SHP77 treated with DMSO at 0.1 percent for 48 hours (cell line): ENCODE results near the gene ARL15.
"Not testable (repeated sequence)": the region's sequence is repeated elsewhere in the genome, so short reads cannot be mapped to it uniquely, and the experiment has no call there.

Source experiments
- DNase-seq: peaks from one replicate; lab custom pipeline; 2025; lab: John Stamatoyannopoulos, UW

The ARL15 gene

DNA sequence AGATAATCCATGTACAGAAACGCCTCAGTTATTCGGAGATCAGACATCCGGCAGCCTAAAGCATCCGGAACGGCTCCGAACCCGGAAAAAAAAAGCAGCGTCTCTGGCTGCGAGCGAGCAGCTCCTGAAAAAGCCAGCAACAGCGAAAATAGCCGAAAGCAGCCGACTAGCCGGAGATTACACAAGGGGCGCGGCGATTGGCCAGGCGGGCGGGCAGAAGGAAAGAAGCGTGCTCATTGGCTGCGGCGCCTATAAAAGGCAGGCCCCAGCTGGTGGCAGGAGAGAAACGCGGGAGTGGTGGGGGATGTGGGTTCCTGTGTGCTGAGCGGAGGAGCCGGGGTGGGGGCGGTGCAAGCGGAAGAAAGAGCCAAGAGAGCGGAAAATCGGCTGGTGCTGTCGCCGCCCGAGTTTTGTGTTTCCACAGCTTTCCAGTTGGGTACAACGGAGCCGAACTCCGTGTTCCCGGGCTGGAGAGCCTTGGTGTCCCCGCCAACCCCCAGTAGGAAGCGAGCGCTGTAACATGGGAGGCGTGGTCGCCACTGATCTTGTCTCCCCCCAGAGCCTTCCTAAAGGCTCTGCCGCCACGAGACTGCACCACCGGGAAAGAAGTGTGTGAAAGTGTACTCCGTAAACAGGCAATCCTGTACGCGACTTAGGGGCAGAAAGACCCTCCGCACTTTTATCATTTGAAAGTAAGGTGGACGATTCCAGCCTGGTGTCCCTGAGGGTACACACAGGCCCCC, at the start of gene ARL15:
Gene ARL15 (minus strand): TSS at position 141 of the 743 bp plus-strand sequence.
- DNase-seq = peak; percentile 93

DNA sequence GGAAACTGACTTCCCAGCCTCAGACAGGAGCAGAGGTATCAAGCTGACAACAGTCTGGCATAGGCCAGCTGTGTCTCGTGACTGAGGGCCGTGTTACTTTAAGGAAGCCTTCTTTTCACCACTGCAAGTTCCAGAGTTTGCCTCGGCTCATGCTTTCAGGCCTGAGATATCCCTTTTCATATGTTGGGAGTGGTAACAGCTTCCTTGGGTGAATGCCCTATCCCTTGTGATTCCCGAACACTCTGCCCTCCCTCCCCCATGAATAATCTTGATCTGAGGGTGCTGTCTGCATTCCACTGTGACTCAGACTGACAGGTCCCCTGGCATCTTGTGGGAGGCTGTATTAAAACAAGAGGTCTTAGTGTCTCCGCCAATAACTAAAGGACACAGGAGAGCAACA, 49.7 kb upstream of the ARL15 start:
- no peak for DNase-seq

DNA sequence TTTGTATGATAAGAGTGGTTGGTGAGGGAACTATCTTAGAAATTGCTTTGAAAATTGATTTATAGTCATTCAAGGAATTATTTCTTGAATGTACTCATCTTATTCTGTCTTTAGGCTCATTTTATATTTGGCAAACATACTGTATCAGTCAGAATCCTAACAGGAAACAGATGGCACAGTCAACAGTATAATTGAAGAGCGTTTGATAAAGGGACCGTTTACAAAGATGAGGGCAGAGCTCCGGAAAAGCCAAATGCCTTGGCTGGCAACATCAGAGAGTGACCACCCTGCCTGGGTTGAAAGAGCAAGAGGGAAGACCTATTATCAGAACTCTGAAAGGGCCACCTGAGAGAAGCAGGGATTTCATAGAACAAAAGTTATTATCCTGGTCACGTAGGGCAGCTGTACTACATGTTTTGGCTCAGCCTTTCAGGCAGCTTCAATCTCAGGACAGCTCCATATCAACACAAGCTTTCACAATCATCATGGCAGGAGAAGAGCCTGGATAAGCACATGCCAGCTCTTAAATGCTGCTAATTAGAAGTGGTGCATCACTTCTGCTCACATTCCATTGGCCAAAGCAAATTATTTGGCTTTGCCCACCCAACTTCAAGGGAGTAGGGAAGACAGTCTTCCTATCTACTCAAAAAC, 47.2 kb upstream of the ARL15 start:
- no peak for DNase-seq

DNA sequence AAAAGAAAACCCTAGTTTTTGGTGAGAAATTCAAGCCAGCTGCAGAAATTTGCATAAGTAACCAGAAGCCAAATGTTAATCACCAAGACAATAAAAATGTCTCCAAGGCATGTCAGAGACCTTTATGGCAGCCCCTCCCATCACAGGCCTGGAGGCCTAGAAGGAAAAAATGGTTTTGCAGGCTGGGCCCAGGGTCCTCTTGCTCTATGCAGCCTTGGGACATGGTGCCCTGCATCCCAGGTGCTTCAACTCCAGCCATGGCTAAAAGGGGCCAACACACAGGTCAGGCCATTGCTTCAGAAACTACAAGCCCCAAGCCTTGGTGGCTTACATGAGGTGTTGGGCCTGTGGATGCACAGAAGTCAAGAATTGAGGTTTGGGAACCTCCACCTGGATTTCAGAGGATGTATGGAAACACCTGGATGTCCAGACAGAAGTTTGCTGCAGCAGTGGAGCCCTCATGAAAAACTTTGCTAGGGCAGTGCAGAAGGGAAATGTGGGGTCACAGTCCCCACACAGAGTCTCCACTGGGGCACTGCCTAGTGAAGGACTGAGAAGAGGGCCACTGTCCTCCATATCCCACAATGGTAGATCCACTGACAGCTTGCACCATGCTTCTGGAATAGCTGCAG, 43.7 kb upstream of the ARL15 start:
- not testable (repeated sequence) for DNase-seq

DNA sequence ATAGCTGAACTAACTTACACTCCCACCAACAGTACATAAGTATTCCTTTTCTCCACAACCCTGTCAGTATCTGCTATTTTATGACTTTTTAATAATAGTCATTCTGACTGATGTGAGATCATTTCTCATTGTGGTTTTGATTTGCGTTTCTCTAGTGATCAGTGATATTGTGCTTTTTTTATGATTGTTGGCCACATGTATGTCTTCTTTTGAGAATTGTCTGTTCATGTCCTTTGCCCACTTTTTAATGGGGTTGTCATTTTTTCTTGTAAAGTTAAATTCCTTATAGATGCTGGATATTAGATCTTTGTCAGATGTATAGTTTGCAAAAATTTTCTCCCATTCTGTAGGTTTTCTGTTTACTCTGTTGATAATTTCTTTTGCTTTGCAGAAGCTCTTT, 42.2 kb upstream of the ARL15 start:
- not testable (repeated sequence) for DNase-seq

DNA sequence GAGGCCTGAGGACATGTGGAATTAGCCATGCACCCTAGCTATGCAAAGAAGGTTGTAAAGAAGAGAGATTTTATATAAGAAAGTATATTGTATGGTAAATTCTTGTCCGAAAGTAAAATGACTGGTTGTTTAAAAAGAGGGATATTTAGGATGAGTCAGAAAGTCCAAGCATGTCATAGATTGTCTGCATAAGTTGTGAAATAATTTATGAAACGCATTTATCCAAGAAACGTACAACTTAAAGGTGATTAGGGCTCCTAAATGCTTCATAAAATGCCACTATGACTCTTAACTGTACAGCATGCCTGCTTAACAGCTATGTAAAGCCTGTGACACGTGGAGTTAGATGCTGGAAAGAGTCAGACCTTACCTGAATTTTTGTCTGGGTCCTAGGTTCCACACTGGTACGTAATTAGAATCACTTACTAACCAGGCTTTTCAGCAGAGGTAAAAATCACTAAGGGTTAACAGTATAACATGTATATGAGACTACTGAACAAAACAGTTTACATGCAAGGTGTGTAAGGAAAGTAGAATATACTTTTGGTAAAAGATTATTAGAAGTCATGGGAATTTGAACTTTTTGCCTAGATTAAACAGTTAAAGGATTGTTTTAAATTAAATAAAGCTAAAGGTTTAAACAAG, 37.0 kb upstream of the ARL15 start:
- no peak for DNase-seq

DNA sequence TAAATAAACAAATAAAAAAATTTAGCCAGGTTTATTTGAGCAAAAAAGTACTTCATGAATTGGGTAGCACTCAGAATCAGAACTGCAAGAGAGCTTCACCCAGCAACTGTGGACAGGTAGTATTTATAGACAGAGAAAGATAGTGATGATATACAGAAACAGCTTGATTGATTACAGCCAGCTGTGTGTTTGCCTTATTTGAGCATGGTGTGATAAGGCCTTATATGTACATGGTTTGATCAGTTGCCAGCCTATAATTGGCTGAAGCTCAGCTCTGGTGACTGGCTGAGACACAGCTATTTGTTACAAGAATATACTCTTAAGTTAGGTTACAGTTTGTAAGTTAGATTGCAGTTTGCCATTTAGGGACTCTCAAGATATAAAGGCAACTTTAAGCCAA, 34.3 kb upstream of the ARL15 start:
- DNase-seq = no peak

DNA sequence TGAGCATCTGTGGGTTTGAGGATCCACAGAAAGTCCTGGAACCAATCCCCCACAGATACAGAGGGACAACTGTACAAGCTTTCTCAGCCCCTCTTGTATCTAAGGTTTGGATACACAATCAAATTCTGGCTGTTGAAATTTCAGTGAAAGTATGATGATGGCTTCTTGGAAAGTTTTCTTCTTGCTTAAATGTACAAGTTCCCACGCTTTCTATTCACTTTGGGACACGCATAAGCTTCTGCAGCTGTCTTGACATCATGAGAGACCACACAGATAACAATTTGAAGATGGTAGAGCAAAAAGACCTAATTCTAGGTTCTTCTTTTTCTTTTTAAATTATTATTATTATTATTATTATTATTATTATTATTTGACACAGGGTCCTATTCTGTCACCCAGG, 31.6 kb upstream of the ARL15 start:
- no peak for DNase-seq

DNA sequence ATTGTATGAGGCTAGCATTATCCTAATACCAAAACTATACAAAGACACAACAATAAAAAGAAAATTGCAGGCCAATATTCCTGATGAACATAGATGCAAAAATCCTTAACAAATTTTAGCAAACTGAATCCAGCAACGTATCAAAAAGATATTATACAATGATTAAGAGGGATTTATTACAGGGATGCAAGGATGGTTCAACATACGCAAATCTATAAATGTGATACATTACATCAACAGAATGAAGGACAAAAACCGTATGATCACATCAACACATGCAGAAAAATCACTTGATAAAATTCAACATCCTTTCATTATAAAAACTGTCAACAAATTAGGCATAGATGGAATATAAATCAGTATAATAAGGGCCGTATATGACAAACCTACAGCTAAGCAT, 27.1 kb upstream of the ARL15 start:
- no peak for DNase-seq

DNA sequence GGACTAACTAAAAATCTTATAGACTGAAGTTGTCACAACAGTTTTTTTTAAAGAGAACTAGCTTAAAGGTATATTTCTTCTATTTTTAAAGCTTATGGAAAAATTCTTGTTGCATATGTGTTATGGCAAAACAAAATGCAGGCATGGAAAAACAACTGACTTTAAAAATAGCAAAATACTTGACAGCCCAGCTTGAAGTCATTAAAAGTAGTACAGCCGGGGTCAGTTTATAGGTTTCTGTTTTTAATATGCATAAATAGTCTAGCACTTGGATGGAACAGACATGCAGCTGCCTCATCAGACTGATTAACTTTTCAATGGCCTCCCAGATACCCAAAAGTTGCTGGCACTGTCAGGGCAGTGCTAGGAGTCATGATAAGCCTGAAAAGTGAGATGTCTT, 22.3 kb upstream of the ARL15 start:
- DNase-seq = no peak

DNA sequence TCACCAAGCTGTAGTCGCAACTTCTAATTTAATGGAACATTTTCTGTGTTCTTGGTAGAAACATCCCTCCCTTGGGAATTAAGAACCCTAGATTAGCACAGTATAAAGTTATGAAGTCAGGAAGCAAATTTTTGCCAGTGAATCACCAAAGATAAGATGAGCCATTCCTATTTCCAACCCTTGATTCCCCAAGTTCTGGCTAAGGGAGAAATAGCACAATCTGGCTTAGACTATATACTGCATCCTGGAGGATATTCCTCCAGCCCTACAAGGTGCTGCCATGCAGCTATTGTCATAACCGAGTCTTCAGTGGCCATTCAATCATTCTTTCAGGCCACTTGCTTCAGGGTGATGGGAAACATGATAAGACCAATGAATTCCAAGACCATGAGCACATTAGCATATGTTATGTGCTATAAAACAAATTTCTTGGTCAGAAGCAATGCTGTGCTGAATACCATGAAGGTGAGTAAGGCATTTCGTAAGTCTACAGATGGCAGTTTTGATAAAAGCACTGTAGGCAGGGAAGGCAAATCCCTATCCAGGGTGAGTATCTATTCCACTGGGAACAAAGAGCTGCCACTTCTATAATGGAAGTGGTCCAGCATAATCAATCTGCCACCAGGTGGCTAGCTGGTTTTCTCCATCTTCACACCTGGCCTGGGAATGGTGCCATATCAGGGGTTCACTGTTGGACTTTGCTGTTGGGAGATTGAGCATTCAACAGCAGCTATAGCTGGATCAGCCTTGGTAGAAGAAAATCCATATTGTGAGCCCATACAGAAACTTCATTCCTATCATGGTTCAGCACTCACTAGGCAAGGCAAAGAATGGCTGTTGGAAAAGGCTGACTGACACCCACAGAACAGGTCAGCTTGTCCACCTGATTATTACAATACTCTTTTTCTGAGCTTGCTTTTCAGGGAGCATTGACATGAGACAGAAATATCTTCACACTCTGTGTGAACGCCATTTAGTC, 19.6 kb upstream of the ARL15 start:
- DNase-seq = no peak

DNA sequence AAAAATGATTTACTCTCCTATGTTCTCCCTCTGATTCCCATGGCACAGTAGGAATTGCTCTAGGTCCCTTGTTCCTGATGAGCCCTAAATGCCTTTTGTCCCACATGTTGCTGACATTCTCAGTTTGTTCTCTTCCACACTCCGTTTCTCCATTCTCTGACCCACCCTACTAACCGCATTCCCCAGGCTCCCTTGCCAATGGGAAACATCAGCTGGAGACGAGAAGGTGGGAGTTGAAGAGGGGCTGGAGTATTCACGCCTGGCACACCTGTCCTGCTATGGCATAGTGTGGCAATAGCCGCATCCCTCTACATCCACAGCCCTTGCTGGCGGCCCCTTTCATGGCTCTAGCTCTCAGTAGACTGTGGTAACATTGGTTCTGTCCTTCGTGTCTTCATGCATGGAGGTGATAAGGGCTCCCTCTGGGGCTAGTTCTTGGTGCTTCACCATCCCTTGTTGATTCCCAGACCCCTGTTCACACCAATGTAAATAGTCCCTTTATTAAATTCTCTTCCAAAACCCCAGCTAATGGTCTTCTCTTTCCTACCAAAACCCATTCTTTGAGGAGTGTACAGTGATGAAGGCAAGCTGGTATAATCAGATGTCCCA, 16.4 kb upstream of the ARL15 start:
- DNase-seq = no peak

DNA sequence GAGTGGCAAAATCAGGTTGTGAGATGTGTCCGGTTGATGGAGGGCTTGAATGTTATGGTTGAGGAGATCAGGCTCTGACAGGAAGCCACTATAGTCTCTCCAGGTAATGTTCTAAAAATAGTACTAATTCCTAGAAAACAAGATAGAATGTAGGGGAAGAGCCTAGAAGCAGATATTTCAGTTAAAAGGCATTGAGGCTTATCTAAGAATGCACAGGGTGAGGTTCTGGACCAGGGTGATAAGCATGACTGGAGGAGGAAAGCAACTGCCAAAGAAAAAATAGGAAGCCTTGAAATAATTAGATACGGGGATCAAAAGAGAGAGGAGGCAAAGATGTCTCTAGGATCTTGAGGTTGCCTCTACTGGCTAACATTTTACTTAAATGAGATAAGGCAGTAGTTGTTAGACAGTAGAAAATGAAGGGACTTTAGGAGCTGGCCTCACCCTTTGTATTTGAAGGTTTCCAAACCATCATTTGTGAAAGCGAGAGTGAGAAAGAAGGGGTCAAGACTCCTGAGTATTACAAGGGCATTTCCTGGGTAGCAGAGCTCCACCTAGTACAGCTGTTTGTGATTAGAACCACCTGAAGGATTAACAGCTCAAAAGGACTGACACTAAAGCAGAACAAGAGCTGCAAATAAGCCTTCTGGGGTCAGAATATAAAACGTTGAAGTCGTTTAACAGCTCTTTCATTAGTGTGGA, 15.4 kb upstream of the ARL15 start:
- no peak for DNase-seq

DNA sequence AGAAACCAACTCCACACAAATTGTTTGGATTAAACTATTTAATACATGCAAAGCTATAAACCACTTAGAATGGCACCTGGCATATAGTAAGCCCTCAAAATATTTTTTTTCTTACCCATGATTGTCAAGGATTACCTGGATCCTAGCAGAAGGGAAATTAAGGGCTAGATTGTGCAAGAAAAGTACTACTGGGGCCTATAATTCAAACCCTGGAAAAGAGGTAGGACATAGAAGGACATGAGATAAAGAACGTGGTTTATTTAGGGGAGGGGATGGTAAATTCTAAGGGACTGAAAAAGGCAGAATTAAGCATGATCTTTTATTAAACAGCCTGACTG, 14.9 kb upstream of the ARL15 start:
- no peak for DNase-seq

DNA sequence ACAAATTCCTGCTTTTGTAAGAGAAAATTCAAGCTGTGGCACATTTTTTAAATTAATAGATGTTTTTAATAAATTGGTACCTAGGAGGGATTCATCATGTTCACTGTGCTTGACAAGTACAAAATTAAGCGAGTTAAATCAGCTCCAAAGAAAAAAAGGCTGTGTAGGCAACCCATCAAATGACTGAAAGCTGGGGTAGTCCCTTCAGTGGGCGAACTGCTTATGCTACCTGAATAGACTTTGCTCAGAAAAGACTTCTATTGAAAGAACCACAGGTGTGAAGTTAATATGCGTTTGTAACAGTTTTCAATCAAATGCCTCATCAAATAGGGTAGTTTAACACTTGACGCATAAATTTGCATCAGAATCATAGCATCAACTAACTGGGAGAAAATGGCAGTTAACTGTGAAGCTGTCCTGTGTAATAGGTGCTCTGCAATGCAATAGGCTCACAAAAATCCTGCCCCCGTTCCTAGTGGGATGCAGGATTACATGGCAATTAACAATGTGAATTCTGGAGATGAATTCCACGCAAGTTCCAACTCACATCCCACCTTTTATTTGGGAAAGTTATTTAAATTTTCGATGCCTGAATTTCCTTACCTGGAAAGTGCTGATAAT, 14.4 kb upstream of the ARL15 start:
- DNase-seq = no peak

DNA sequence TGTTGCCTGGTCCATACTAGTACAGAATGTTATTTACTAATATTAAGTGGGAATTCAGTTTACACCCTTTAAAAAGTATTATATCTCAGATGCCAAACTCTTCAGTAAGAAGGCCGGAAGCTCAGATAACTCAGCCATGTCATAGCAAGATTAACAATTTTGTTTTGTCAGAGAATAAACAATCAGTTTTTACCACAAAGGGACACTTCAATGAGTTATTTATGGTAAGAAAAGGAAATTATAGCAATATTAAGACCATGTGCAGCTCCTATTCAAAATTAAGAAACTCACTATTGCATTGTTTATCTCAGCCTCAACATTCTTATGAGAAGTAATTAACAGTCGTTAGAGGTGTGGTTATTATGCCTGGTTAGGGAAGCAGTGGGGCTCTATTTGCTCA, 13.1 kb upstream of the ARL15 start:
- no peak for DNase-seq

DNA sequence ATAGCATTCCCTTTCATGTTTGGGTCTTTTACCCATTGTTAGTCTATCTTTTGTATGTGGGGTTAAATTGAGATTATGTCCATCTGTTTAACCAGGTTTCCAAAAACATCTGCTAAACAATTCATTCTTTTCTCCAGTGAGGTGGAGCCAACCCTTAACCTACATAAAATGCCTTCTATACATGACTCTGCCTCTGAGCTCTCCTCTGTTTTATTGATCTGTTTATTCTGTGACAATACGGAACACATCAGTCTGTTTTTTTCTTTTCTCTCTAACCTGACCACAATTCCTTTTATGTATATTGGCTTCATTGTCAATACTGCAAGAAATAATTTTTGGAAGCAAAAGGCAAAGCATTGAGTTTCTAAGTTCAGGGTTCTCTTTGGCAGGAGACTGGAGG, 9.9 kb upstream of the ARL15 start:
- DNase-seq = no peak

DNA sequence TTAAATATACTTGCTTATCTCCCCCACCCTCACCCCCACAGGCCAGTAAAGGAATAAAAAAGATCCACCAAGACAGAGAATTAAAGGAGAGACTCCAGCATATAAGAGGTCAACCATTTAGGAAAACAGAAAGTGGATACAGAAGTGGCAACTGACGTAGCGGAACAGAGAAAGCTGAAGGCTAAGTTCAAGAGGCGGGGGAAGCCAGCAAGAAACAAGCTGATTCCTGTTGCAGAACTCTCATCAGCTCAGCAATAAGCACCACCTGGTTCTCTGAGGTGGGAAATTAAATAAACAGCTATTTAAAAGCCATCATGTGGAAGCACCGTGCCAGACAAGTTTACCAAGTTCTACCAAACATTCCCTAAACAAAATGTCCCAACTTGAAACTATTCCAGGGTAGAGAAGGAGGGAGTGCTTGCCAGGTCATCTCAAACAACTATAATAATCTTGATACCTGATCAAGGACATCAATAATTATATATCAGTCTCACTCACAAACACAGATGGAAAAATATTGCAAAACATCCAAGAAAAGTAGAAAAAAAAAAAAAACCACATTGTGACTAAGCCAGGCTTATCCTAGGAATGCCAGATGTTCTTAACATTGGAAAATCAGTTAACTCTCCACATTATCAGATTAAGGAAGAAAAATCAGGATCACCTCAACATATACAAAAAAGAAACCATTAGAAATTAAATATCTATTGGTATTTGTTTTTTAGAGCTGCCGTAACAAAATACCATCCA, 7.3 kb upstream of the ARL15 start:
- DNase-seq = no peak

DNA sequence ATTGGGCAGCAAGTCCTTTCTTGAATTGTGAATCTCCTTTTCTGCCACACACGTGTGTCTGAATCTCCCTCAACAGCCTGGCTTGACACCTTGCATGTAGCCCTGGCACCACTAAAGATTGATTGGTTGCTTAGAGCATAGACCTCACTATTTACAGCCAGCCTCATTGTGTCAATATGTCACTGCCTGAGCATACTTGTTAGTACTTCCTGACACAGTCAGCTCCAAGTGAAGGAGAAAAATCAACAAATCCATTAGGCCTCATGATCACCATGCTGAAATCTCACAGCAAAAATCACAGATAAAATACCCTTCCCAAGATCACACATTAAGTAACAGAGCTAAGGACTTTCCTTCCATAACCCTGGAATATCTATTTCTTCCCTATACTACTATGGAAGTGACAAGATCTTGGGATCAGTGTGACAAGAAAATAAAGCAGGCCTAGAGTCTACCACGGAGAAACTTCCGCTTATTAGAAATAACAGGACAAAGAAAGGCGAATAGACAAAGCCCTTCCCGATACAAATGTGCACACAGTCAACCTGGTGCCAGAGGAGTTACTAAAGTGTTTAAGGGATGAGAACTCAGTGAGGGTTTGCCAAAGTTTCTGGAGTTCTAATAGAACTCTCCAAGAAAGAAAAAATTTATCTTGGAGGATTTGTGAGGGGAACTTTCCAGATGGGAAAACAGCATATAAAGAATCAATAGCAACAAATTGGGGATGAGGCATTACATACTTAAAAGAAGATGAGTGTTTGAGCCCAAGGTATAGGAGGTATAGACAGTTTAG, 5.6 kb upstream of the ARL15 start:
- DNase-seq = no peak
